C4-2B (cell line): Measurements from ENCODE around the gene MAFG.

ENCODE experiments used
- CTCF ChIP-seq: fragments of 450-650 bp; conservative IDR thresholded peaks from 2 replicates; pipeline ENCODE4 v1.5.1; 2017; ENCODE audit warnings: mild to moderate bottlenecking
- ZFX ChIP-seq: fragments of 450-650 bp; IDR thresholded peaks from 2 replicates; pipeline ENCODE4 v1.6.1; 2017

DNA sequence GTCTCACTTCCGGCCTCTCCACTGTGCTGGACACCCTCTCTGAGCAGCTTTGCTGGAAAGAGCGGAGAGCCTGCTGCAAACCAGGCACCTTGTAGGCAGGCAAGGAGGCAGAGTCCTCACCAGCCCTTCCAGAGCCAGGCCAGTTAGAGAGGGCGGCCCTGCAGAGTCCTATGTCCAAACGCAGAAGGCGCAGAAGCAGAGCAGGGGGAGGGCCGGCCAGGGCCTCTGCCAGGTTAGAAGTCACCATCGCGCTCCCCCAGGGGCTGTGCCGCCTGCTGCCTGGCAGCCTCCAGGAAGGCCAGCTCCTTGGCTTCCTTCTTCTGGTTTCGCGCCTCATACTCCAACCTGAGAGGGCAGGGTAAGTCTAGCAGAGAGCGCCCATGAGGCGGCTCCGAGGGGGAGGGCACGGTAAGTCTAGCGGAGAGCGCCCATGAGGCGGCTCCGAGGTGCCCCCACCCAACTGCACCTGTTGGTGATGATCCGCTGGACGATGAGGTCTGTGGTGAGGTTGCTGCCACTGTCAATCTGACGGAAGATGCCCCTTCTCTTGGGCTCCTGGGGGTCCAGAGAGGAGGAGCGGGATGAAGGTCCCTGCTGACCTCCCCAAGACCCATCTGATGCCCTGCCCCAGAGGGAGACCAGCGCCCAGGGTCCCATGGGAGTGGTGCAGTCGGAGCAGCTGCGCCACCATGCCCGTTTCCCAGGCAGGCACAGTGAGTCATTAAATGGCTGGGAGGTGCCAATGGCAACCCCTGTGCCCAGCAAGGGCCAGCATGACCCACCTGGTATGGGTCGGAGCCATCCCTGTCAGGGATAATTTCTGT, 22.7 kb downstream of the MAFG start:
- TF ChIP-seq CTCF (no peak), ZFX (no peak)
